AG20443 (cell line): ENCODE data around the gene MRNIP.

ENCODE experiments used
- DNase-seq: peaks from one replicate; pipeline ENCODE4 v3.0.0; 2012; ENCODE audit warnings: low spot score, mixed read lengths

MRNIP gene

GRCh38 chr5:179803651-179804554 lies 54.7 kb downstream of the MRNIP start:
- DNase-seq, result no peak

DNA sequence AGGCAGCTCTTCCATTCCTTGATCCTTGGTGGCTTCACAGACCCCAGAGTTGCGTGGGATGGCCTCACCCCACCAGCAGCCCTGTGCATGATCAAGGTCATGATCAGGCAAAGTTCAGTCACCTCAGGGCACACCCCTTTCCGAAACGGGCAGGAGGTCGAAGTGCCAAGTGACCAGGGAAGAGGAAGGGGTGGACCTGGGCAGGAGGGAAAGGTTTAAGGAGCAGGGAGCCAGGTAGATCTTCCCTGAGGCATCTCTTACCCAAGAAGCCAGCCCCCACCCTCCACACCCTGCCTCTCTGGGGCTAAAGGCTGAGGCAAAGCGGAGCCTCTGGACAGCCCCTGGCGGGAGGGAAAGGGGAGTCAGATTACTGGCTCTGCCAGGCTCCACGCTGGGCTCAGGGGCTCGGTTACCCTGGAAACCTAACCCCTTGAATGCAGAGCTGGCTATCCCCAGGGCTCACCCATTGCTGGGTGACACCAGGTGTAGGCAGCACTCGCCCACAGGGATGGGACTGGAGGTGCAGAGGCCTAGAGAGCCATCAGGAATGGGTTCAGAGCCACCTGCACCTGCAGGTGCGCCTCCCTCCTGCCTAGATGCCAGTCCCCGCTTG lies 55.6 kb downstream of the MRNIP start:
- no peak for DNase-seq

DNA sequence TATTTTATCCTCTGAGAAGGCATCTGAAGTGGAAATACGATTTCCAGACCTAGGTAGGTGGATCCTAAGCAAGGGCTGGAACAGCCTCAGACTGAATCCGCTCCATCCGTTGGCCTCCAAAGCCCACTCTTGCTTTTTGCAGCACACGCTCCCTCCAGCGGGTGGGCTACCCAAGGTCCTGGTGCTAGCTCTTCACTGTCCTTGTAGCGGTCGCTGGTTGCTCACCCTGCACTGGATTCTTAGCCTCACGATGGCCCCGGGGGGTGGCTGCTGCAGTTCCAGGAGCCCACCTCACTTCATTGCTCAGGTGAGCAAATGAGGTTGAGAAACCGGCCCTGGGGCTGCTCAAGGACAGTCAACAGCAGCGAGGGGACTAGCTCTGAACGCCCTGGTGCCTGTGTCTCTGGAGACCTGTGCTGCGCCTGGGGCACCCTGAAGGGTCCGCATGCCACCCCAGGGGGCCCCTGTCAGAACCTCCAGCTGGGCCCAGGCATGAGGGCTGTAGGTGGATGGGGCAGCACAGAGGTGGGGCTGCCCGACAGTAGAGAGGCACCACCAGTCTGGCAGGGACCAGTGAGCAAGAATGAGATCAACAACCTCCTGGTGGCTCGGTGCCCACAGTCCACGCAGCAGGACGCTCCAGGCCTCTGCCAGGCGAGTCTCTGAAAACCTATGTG lies 56.3 kb downstream of the MRNIP start:
- DNase-seq, result no peak

DNA sequence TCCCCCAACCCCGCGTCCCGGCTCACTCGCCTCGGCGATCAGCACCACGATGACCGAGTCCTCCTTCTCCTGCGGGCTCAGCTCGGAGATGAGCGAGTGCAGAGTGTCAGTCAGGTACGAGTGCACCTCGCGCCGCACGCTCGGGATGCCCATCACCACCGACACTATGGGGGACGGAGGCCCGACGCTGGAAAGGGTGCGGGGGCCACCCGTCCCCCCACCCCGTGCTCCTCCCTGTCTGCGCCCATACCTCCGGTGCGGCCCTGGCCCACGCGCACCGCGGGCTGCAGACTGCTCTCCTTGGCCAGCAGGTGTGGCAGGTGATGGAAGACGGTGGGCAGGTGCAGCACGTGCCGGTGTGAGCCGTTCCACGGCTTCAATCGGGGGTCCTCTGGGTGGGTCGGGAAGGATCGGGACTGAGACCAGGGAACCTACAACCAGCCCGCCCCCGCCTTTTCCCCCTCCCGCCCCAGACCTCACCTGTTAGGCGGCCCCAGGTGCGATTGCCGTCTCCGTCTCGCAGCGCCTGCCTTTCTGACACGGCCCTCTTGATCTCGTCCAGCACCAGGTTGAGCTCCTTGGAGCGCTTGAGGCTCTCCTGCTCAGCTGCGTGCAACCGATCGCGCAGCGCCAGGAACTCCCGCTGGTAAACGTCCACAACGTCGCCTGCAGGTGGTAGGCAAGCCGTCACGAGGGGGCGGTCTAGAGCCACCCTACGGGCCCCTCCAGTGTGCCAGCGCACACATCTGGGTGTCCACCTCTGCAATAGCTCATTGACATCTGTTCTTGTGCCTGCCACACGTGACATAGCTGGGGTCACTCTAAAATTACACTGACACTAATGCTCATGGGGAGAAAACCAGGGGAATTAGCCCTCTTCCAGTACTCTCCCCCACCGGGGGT lies 57.1 kb downstream of the MRNIP start:
- DNase-seq, result no peak

DNA sequence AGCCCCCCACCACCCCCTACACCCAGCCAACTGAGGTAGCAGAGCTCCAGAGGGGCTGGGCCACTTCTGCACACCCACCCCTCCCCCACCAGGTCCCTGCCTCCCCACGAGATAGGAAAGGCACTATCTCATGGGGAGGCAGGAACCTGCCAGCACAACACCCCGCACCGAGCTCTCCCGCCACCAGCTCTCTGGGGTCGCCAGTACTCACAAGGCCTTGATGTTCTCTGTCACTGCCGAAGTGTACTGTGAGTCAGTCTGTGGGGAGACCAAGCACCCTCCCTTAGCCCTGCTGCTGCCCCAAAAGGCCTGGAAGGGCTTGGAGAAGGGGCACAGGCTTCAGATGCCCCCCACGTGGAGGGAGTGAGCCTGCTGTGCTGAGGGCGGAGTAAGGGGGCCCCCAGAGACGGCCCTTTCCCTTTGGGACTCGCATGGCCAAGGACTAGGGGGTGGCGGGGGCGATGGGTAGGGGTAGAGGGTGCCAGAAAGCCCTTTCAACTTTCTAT lies 57.9 kb downstream of the MRNIP start:
- DNase-seq, result no peak

DNA sequence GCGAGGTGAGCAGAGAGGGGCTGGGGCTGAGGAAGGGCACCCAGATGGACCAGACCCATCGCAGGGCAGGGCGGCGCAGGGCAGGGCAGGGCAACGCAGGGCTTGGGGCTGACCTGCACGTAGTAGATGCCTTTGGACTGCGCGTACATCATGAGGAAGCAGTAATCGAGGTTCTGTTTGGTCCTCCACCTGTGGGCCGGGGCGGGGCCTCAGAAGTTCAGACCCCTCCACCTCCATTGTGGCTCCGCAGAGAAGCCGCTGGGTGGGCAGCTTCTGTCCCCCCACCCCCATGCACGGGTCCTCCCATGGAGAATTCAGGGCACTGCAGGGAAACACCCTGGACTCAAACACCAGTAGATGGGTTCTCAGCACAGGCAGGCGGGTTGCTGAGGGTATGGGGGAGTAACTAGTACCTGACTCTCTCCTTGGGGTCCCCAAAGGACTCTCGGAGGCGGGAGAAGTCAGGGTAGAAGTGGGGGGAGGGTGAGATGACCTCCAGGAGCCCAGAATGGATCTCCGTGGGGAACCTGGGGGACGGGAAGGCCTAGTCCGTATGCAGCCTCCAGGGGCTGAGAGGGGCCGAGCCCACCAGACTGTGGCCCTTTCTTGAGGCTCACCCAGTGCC lies 58.4 kb downstream of the MRNIP start:
- DNase-seq, result no peak

DNA sequence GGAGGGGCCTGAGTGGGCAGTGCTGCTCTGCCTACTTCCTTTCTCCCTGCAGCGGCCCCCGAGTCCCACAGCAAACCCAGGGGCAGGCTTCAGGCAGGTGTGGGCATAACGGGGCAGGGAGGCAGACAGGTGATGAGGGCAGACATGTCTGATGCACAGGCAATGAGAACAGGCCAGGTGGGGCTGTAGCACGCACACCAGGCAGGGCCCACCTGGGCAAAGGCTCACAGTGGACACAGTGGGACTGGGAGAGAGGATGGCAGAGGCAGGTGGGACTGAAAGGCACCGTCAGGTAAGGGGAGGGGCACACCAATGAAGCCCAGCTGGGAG lies 59.0 kb downstream of the MRNIP start:
- no peak for DNase-seq

- DNase-seq, result no peak
These were observed 59.6 kb downstream of the MRNIP start for GRCh38 chr5:179798771-179799643.

DNA sequence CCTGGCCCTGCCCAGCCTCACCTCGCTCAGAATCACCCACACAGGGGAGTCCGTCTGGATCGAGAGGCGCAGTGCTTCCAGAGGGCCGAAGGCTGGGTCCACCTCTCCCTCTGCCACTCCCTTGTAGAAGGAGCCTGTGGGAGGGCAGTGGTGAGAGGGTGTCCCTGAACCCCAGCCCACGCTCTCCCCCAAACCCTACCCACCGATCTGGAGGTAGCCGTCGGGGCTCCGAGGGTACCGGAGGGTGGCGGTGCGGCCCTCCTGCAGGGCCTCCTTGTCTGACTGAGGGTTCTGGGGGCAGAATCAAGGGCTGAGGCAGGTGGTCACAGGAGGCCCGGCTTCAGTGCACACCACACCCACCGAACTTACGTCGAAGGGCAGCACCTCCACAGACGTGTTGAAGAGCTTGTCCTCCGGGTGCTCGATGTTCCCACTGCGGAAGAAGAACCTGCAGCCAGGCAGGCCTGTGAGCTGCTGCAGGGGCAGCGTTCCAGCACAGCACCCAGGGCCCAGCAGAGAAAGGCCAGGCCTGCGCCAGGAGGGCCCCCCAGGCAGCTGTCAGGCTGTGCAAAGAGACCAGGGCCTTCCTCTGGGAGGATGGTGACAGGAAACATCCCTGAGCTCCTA lies 60.4 kb downstream of the MRNIP start:
- DNase-seq, result no peak

- DNase-seq, result no peak
These were observed 60.9 kb downstream of the MRNIP start for GRCh38 chr5:179797741-179798140.

DNA sequence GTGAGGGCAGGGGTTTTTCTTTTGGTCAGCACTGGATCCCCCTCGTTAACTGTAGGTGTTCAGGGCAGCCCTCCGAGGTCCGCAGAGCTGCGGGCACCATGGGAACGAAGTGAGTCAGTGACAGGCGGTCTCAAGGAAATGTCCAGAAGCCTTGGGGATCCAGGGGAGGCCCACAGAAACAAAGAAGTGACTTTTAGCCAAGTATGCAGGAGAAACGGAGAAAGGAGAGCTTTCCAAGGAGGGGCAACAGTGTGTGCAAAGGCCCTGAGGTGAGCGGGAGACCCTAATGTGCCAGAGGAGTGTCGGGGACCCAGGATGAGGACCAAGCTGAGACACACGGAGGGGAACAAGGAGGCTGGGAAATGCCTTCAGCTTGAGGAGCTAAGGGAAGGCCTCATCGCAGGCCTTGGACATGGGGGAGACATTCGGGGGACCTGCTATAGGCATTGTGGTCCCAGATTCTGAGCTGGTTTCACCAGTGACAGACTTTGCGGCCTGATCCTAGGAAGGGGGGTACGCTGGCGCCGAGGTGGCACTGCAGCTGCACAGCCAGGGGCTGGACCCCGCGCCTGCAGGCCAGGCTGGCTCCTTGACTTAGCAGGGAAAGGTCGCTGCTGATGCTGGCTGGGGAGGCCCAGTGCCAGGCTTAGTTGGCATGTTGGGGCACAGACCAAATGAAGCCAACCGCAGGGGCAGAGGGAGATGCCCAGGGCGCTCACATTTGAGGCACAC lies 61.6 kb downstream of the MRNIP start:
- DNase-seq, result no peak

- peak; percentile 91 for DNase-seq
These were observed 62.5 kb downstream of the MRNIP start for GRCh38 chr5:179795863-179796833.

DNA sequence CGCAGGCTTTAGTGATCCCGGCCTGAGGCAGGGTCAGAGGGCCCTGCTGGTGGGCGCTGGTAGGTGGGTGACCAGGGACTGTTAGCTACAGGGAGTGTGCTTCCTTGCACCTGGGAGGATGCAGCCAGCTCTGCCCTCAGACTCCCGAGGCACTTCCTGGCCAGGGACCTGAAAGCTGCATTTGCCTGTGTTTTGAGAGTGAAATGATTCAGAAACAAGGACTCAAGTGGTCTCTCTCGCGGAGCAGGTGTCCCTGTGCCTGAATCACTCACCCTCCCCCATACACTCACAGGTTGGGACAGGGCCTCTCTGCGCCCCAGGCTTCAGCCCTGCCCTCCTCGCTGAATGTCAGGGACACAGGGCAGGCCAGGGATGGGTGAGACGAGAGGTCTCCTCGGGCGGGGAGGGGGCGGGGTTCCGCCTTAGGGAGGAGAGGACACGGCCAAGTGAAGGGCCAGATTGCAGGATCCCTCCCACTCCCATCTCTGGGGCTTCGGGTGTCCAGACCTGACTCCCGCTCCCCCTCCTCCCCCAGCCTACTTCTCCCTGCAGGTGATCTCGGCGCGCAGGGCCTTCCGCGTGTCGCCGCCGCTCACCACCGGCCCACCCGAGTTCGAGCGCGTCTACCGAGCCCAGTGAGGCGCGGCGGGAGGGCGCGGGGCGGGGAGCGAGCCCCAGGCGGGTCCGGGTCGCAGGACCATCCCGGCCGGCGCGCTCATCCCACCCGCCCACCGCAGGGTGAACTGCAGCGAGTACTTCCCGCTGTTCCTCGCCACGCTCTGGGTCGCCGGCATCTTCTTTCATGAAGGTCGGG lies 63.4 kb downstream of the MRNIP start:
- DNase-seq, result no peak

DNA sequence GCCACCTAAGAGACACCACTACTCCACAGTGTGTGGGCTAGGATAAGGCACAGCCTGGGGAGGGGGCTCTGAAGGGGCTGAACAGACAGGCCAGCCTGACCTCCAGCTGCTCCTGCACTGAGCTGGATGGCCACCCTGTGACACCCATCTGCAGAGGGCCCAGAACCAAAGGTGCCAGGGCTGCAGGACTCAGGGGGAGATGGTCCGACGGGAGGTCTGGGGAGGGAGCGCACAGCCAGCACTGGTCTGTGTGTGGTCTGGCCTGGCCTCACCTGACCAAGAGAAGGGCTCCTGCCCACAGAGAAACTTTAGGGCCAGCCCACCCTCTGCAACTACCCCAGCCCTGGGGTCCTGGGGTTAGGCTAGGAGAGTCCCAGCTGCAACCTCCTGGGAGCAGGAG lies 64.0 kb downstream of the MRNIP start:
- DNase-seq, result no peak

DNA sequence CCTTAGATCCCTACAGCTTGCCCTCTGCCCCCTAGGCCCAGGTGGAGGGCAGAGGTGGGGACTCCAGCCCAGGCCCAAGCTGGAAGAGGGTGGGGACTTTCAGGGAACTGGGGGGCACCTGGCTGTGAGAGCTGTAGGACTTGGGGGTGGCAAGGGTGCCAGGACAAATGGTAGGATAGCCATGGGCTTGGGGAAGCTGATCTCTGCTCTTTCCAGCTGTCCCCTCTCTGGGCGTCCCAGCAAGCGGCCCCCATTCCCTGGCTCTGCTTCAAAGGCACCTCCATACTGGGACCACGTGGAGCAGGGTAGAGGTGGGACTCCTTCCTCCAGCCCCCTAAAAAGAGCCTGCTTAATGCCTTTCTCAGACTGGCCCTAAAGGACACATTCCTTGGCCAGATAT lies 64.4 kb downstream of the MRNIP start:
- DNase-seq, result no peak

- DNase-seq, result peak; percentile 83
These were observed 65.0 kb downstream of the MRNIP start, which contains the start of gene LTC4S for GRCh38 chr5:179793468-179794139. Gene LTC4S (plus strand): TSS chr5:179793986. CDS start chr5:179794081, 95 bp downstream.
